KOPT-K1 (cell line): ENCODE measurements around the gene PCDHA9.
"Not testable (repeated sequence)": the region's sequence is repeated elsewhere in the genome, so short reads cannot be mapped to it uniquely, and the experiment has no call there.

ENCODE experiments used
- H3K27ac ChIP-seq: fragments of 200-600 bp; sonication (generic); 2 replicates; pipeline ENCODE4 v1.5.1; 2016; ENCODE audit warnings: antibody characterized with exemption, mild to moderate bottlenecking, low read depth, low read length; ENCODE audit not compliant: poor library complexity, severe bottlenecking
- H3K36me3 ChIP-seq: fragments of 200-600 bp; sonication (generic); 2 replicates; pipeline ENCODE4 v1.5.1; 2017; ENCODE audit warnings: antibody characterized with exemption, mild to moderate bottlenecking, low read length, moderate library complexity; ENCODE audit not compliant: insufficient read depth
- H3K9me3 ChIP-seq: fragments of 200-600 bp; sonication (generic); 2 replicates; pipeline ENCODE4 v1.5.1; 2017; ENCODE audit warnings: antibody characterized with exemption, low read length, mild to moderate bottlenecking; ENCODE audit not compliant: insufficient read depth, poor library complexity, severe bottlenecking

PCDHA9 gene

DNA sequence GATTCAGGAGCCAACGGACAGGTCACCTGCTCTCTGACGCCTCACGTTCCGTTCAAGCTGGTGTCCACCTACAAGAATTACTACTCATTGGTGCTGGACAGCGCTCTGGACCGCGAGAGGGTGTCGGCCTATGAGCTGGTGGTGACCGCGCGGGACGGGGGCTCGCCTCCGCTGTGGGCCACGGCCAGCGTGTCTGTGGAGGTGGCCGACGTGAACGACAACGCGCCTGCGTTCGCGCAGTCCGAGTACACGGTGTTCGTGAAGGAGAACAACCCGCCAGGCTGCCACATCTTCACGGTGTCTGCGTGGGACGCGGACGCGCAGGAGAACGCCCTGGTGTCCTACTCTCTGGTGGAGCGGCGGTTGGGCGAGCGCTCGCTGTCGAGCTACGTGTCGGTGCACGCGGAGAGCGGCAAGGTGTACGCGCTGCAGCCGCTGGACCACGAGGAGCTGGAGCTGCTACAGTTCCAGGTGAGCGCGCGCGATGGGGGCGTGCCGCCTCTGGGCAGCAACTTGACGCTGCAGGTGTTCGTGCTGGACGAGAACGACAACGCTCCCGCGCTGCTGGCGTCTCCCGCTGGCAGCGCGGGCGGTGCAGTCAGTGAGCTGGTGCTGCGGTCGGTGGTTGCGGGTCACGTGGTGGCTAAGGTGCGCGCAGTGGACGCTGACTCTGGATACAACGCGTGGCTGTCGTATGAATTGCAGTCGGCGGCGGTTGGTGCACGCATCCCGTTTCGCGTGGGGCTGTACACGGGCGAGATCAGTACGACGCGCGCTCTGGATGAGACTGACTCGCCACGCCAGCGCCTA lies 9.2 kb downstream of the PCDHA9 start:
- H3K9me3 ChIP-seq: no peaks in the 10 kb centered on the region
- no peak overlapping the region for H3K27ac ChIP-seq
- no peaks in the 10 kb centered on the region for H3K36me3 ChIP-seq

GRCh38 chr5:140857987-140858240 lies 9.7 kb downstream of the PCDHA9 start:
- Histone ChIP-seq H3K36me3 (no peaks in the 10 kb centered on the region), H3K9me3 (no peaks in the 10 kb centered on the region), H3K27ac (no peak overlapping the region)

DNA sequence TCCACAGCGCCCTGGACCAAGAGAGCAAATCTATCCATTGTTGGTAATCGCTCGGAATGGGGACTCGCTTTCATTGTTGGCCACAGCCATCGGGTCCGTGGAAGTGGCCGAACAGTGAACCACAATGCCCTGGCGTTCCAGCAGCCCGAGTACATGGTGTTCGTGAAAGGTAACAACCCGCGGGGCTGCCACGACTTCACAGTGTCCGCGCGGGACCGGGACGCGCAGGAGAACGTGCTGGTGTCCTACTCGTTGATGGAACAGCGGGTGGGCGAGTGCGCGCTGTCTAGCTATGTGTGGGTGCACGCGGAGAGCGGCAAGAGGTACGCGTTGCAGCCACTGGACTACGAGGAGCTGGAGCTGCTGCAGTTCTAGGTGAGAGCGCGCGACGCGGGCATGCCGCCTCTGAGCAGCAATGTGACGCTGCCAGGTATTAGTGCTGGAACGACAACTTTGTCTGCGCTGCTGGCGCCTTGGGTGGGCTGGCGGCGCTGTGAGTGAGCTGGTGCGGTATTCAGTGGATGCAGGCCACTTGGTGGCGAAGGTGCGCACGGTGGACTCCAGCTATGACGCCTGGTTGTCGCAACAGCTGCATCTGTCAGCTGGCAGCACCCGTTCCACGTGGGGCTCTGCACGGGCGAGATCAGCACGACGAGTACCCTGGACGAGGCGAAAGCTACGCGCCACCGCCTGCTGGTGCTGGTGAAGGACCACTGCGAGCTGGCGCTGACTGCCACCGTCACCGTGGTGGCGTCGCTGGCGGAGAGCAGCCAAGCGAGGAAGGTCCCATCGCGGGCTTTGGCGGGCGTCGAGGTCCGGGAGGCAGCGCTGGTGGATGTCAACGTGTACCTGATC lies 14.5 kb downstream of the PCDHA9 start:
- Histone ChIP-seq H3K9me3 (no peaks in the 10 kb centered on the region), H3K27ac (no peak overlapping the region), H3K36me3 (no peaks in the 10 kb centered on the region)

GRCh38 chr5:140868721-140869554 lies 20.8 kb downstream of the PCDHA9 start, which contains the start of gene PCDHA11:
TSS of gene PCDHA11 (plus strand) at chr5:140868957. CDS start at chr5:140869104, 147 bp downstream.
- Histone ChIP-seq H3K36me3 (no peaks in the 10 kb centered on the region), H3K27ac (no peak within 1 kb of the TSS), H3K9me3 (no peaks in the 10 kb centered on the region)

DNA sequence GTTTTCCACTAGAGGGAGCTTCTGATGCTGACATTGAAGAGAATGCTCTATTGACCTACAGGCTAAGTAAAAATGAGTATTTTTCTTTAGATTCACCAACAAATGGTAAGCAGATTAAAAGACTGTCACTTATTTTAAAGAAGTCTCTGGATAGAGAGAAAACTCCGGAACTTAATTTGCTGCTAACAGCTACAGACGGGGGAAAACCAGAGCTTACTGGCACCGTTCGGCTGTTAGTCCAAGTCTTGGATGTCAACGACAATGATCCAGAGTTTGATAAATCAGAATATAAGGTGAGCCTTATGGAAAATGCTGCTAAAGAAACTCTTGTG lies 21.3 kb downstream of the PCDHA9 start:
- H3K36me3 ChIP-seq: no peaks in the 10 kb centered on the region
- no peak overlapping the region for H3K27ac ChIP-seq
- H3K9me3 ChIP-seq: no peaks in the 10 kb centered on the region

DNA sequence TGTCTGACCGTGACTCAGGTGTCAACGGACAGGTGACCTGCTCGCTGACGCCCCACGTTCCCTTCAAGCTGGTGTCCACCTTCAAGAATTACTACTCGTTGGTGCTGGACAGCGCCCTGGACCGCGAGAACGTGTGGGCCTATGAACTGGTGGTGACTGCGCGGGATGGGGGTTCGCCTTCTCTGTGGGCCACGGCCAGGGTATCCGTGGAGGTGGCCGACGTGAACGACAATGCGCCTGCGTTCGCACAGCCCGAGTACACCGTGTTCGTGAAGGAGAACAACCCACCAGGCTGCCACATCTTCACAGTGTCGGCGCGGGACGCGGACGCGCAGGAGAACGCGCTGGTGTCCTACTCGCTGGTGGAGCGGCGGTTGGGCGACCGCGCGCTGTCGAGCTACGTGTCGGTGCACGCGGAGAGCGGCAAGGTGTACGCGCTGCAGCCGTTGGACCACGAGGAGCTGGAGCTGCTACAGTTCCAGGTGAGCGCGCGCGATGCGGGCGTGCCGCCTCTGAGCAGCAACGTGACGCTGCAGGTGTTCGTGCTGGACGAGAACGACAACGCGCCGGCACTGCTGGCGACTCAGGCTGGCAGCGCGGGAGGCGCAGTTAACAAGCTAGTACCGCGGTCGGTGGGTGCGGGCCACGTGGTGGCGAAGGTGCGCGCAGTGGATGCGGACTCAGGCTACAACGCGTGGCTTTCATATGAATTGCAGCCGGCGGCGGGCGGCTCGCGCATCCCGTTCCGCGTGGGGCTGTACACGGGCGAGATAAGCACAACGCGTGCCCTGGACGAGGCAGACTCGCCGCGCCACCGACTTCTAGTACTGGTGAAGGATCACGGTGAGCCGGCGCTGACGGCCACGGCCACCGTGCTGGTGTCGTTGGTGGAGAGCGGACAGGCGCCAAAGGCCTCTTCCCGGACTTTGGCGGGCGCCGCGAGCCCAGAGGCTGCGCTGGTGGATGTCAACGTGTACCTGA lies 22.3 kb downstream of the PCDHA9 start:
- Histone ChIP-seq H3K27ac (no peak overlapping the region), H3K9me3 (no peaks in the 10 kb centered on the region), H3K36me3 (no peaks in the 10 kb centered on the region)

- no peaks in the 10 kb centered on the region for H3K9me3 ChIP-seq
- H3K27ac ChIP-seq: no peak within 1 kb of the TSS
- H3K36me3 ChIP-seq: no peaks in the 10 kb centered on the region
These were observed 27.2 kb downstream of the PCDHA9 start, which contains the start of gene PCDHA12 for GRCh38 chr5:140875085-140876065. TSS of gene PCDHA12 (plus strand) at chr5:140875308. CDS start at chr5:140875473, 165 bp downstream.

DNA sequence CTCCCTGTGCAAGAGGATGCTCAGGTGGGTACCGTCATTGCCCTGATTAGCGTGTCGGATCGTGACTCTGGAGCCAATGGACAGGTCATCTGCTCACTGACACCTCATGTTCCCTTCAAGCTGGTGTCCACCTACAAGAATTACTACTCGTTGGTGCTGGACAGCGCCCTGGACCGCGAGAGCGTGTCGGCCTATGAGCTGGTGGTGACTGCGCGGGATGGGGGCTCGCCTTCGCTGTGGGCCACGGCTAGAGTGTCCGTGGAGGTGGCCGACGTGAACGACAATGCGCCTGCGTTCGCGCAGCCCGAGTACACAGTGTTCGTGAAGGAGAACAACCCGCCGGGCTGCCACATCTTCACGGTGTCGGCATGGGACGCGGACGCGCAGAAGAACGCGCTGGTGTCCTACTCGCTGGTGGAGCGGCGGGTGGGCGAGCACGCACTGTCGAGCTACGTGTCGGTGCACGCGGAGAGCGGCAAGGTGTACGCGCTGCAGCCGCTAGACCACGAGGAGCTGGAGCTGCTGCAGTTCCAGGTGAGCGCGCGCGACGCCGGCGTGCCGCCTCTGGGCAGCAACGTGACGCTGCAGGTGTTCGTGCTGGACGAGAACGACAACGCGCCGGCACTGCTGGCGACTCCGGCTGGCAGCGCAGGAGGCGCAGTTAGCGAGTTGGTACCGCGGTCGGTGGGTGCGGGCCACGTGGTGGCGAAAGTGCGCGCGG lies 28.5 kb downstream of the PCDHA9 start:
- H3K9me3 ChIP-seq, H3K36me3 ChIP-seq, H3K27ac ChIP-seq: not testable (repeated sequence)

DNA sequence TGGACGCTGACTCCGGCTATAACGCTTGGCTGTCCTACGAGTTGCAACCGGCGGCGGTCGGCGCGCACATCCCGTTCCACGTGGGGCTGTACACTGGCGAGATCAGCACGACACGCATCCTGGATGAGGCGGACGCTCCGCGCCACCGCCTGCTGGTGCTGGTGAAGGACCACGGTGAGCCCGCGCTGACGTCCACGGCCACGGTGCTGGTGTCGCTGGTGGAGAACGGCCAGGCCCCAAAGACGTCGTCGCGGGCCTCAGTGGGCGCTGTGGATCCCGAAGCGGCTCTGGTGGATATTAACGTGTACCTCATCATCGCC lies 29.0 kb downstream of the PCDHA9 start:
- H3K36me3 ChIP-seq: no peaks in the 10 kb centered on the region
- no peaks in the 10 kb centered on the region for H3K9me3 ChIP-seq
- H3K27ac ChIP-seq: no peak overlapping the region

DNA sequence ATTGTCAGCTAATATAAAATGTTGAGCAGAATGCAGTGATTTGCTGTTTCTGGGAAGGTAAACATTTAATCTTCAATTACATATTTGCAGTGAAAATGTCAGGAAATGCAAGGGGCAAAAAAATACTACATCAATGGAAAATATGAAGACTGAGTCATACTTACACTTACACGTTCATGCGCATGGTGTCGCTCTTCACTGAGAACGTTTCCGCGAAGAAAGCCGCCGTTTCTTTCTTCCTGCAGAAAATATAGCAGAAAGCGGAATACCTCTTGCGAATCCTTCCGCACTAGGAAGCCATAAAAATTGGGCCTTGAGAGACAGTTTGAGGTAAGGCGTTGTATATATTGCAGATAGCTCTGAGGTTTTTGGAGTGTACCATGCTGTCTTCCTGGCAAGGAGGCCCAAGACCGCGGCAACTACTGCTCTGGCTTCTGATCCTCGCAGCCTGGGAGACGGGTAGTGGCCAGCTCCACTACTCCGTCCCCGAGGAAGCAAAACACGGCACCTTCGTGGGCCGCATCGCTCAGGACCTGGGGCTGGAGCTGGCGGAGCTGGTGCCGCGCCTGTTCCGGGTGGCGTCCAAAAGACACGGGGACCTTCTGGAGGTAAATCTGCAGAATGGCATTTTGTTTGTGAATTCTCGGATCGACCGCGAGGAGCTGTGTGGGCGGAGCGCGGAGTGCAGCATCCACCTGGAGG lies 33.9 kb downstream of the PCDHA9 start, which contains the start of gene PCDHA13:
Gene PCDHA13, plus strand, starts transcription at position 236 of the 702 bp plus-strand sequence. Its CDS starts 145 bp downstream, at position 381.
- H3K27ac ChIP-seq: no peak within 1 kb of the TSS
- no peaks in the 10 kb centered on the region for H3K36me3 ChIP-seq
- H3K9me3 ChIP-seq: no peaks in the 10 kb centered on the region

GRCh38 chr5:140882591-140882899 lies 34.4 kb downstream of the PCDHA9 start:
- Histone ChIP-seq H3K36me3 (no peaks in the 10 kb centered on the region), H3K9me3 (no peaks in the 10 kb centered on the region), H3K27ac (no peak overlapping the region)

DNA sequence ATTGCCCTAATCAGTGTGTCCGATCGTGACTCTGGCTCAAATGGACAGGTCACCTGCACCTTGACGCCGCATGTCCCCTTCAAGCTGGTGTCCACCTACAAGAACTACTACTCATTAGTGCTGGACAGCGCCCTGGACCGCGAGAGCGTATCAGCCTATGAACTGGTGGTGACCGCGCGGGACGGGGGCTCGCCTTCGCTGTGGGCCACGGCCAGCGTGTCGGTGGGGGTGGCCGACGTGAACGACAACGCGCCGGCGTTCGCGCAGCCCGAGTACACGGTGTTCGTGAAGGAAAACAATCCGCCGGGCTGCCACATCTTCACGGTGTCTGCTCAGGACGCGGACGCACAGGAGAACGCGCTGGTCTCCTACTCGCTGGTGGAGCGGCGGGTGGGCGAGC lies 35.2 kb downstream of the PCDHA9 start:
- no peaks in the 10 kb centered on the region for H3K36me3 ChIP-seq
- H3K27ac ChIP-seq: no peak overlapping the region
- no peaks in the 10 kb centered on the region for H3K9me3 ChIP-seq
